ENCODE results near the gene PMEL. TPM values are rescaled to one million over a fixed set of nuclear protein-coding genes. Genes with fewer than 3 reads are reported as not detected.

The PMEL gene
- total and polyA plus RNA-seq, 9 of the 15 experiments (the other 6 are each of a cell fraction or from before 2014, with no cell fraction given): 0.36 to 2.0 (median 0.98) TPM

DNA sequence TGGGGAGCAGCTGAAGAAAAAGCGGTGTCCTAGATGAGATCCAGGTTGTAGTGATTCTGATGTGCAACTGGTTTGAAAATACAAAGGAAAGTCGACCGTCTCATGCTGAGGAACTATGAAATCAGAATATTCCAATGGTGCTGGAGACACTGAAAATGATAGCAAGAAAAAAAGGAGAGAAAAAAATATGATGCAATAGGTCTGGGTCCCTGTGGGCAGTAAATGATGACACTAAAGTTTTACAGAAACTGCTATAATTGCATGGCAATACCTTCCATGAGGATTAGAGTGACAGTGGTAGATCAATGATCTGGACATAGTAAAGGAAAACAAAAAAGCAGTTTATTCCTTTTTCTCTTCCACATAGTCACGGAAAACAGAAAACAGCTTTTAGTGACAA lies 40.5 kb downstream of the PMEL start:
- Histone ChIP-seq H3K36me3 (ENCODE audit: control insufficient read depth, insufficient read depth, low read length) (peaks cover 36% of the 10 kb centered on the region), H4K20me1 (replicated peaks; ENCODE audit: control insufficient read depth, insufficient read depth, low read length) (no peaks in the 10 kb centered on the region), H3K9me1 (ENCODE audit: control insufficient read depth, insufficient read depth, low read length) (no peaks in the 10 kb centered on the region), H3K79me2 (ENCODE audit: control insufficient read depth, insufficient read depth, low read length) (peaks cover 79% of the 10 kb centered on the region), H3K9me3 (replicated peaks; ENCODE audit: control insufficient read depth, insufficient read depth, low read depth, low read length) (no peaks in the 10 kb centered on the region), H2AFZ (ENCODE audit: low read depth, low read length) (no peak overlapping the region), H3K4me1 (replicated peaks in 1 of 2; ENCODE audit: control insufficient read depth in 2 of 2, insufficient read depth in 2 of 2, low read length in 2 of 2) (peaks cover 10 to 16% of the 10 kb centered on the region in 2 experiments; a peak in 4 of 5 replicates), H3K4me2 (ENCODE audit: insufficient read depth, low read length) (peak overlapping the region; percentile 91), H3K9ac (ENCODE audit: insufficient read depth in 1 of 2, low read depth in 2 of 2, low read length in 2 of 2) (peak overlapping the region in 1 of 2 experiments; percentile 99; a peak in 2 of 4 replicates), H3K4me3 (no peak overlapping the region), H3K27me3 (ENCODE audit: control insufficient read depth in 2 of 2, insufficient read depth in 2 of 2, low read length in 2 of 2) (no peaks in the 10 kb centered on the region), H3K27ac (ENCODE audit: extremely low read depth, low read depth, low read length) (peak overlapping the region; percentile 95)
- DNase-seq (ENCODE audit: extremely low read depth in 1 of 4, low spot score in 3 of 4): no peak
- CTCF ChIA-PET (ENCODE audit: low intra/inter-chr PET ratio): no interaction called here
- no TSS peak for BruUV-seq (replicated peaks)
- no peak for FAIRE-seq
- in situ Hi-C loops (cut with MboI) (no loop called here), intact Hi-C loops (cut with micrococcal nuclease) (loop anchor here (5.0 kb wide), 1 partner anchor 47 kb away; the partner anchor contains the start of gene RAB5B)
- WGBS (ENCODE audit: insufficient coverage, low coverage, missing lambda C conversion rate): 80% methylated on average over 4 of the region's 4 CpGs
- POLR2A ChIA-PET: interaction anchor here (0.7 to 3.8 kb wide), 8 partner anchors 9 to 113 kb away, joined by 3 to 26 read pairs (median 6); partner anchors contain the start of genes DNAJC14, ORMDL2, RAB5B and SARNP
- no peak for ATAC-seq
- TF ChIP-seq NR1H2 (CRISPR knock-in tag; IDR thresholded peaks at IDR 0.05): no peak
- TF ChIP-seq POLR2B (IDR thresholded peaks at IDR 0.05; ENCODE audit: low read depth, partially characterized antibody): no peak
- TF ChIP-seq, protein P1, sequence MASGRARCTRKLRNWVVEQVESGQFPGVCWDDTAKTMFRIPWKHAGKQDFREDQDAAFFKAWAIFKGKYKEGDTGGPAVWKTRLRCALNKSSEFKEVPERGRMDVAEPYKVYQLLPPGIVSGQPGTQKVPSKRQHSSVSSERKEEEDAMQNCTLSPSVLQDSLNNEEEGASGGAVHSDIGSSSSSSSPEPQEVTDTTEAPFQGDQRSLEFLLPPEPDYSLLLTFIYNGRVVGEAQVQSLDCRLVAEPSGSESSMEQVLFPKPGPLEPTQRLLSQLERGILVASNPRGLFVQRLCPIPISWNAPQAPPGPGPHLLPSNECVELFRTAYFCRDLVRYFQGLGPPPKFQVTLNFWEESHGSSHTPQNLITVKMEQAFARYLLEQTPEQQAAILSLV (tag; IDR thresholded peaks at IDR 0.05): peak; percentile 90
- TF ChIP-seq GTF2F1 (IDR thresholded peaks at IDR 0.05; ENCODE audit: low read depth, low read length): no peak
- TF ChIP-seq CBX2 (IDR thresholded peaks at IDR 0.05; ENCODE audit: insufficient read depth, low read length, poor library complexity, severe bottlenecking): no peak
- no peak for TF ChIP-seq TEAD1 (CRISPR knock-in tag; IDR thresholded peaks at IDR 0.05)
- TF ChIP-seq ETV5 (CRISPR knock-in tag; IDR thresholded peaks at IDR 0.05; ENCODE audit: low read depth): no peak
- TF ChIP-seq ZSCAN32 (CRISPR knock-in tag; IDR thresholded peaks at IDR 0.05): peak; percentile 84
- TF ChIP-seq CHD1 (IDR thresholded peaks at IDR 0.05; ENCODE audit: low read length): no peak
- TF ChIP-seq, protein P2, sequence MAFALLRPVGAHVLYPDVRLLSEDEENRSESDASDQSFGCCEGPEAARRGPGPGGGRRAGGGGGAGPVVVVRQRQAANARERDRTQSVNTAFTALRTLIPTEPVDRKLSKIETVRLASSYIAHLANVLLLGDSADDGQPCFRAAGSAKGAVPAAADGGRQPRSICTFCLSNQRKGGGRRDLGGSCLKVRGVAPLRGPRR (CRISPR knock-in tag; IDR thresholded peaks at IDR 0.05): no peak
- TF ChIP-seq, protein P3, sequence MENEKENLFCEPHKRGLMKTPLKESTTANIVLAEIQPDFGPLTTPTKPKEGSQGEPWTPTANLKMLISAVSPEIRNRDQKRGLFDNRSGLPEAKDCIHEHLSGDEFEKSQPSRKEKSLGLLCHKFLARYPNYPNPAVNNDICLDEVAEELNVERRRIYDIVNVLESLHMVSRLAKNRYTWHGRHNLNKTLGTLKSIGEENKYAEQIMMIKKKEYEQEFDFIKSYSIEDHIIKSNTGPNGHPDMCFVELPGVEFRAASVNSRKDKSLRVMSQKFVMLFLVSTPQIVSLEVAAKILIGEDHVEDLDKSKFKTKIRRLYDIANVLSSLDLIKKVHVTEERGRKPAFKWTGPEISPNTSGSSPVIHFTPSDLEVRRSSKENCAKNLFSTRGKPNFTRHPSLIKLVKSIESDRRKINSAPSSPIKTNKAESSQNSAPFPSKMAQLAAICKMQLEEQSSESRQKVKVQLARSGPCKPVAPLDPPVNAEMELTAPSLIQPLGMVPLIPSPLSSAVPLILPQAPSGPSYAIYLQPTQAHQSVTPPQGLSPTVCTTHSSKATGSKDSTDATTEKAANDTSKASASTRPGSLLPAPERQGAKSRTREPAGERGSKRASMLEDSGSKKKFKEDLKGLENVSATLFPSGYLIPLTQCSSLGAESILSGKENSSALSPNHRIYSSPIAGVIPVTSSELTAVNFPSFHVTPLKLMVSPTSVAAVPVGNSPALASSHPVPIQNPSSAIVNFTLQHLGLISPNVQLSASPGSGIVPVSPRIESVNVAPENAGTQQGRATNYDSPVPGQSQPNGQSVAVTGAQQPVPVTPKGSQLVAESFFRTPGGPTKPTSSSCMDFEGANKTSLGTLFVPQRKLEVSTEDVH (IDR thresholded peaks at IDR 0.05; ENCODE audit: low read depth, partially characterized antibody): no peak
- TF ChIP-seq, protein P4, sequence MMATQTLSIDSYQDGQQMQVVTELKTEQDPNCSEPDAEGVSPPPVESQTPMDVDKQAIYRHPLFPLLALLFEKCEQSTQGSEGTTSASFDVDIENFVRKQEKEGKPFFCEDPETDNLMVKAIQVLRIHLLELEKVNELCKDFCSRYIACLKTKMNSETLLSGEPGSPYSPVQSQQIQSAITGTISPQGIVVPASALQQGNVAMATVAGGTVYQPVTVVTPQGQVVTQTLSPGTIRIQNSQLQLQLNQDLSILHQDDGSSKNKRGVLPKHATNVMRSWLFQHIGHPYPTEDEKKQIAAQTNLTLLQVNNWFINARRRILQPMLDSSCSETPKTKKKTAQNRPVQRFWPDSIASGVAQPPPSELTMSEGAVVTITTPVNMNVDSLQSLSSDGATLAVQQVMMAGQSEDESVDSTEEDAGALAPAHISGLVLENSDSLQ (IDR thresholded peaks at IDR 0.05): no peak; the same call in 1 of the 2 replicates
- TF ChIP-seq, protein P5, sequence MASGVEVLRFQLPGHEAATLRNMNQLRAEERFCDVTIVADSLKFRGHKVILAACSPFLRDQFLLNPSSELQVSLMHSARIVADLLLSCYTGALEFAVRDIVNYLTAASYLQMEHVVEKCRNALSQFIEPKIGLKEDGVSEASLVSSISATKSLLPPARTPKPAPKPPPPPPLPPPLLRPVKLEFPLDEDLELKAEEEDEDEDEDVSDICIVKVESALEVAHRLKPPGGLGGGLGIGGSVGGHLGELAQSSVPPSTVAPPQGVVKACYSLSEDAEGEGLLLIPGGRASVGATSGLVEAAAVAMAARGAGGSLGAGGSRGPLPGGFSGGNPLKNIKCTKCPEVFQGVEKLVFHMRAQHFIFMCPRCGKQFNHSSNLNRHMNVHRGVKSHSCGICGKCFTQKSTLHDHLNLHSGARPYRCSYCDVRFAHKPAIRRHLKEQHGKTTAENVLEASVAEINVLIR (CRISPR knock-in tag; IDR thresholded peaks at IDR 0.05): no peak
- TF ChIP-seq, protein P6, sequence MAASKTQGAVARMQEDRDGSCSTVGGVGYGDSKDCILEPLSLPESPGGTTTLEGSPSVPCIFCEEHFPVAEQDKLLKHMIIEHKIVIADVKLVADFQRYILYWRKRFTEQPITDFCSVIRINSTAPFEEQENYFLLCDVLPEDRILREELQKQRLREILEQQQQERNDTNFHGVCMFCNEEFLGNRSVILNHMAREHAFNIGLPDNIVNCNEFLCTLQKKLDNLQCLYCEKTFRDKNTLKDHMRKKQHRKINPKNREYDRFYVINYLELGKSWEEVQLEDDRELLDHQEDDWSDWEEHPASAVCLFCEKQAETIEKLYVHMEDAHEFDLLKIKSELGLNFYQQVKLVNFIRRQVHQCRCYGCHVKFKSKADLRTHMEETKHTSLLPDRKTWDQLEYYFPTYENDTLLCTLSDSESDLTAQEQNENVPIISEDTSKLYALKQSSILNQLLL (CRISPR knock-in tag; IDR thresholded peaks at IDR 0.05; ENCODE audit: borderline replicate concordance): no peak
